ENCODE measurements around the gene PCDHGA3. TPM values are rescaled to one million over a fixed set of nuclear protein-coding genes. Genes with fewer than 3 reads are reported as not detected.
"Not testable (repeated sequence)": the region's sequence is repeated elsewhere in the genome, so short reads cannot be mapped to it uniquely, and the experiment has no call there.

PCDHGA3 gene
- total RNA-seq, 1 donor from 2014 or later = 4.1 TPM

- FAIRE-seq; DNase-seq (ENCODE audit: low spot score in 2 of 2): not testable (repeated sequence)
Measured at GRCh38 chr5:141375444-141376155, 32.0 kb downstream of the PCDHGA3 start.

GRCh38 chr5:141382469-141383294 lies 39.1 kb downstream of the PCDHGA3 start, which contains the start of gene PCDHGA7:
Gene PCDHGA7, plus strand, starts transcription at chr5:141382742. Its CDS starts 158 bp downstream, at chr5:141382900.
- DNase-seq (ENCODE audit: low spot score in 2 of 2) (no peak), FAIRE-seq (no peak)

DNA sequence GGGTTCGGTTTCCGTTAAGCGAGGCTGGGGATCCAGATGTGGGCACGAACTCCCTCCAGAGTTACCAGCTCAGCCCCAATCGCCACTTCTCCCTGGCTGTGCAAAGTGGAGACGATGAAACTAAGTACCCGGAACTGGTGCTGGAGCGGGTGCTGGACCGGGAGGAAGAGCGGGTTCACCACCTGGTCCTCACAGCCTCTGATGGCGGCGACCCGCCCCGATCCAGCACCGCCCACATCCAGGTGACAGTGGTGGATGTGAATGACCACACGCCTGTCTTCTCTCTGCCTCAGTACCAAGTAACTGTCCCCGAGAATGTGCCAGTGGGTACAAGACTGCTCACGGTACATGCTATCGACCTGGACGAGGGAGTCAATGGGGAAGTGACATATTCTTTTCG lies 39.7 kb downstream of the PCDHGA3 start:
- DNase-seq (ENCODE audit: low spot score in 2 of 2) (no peak), FAIRE-seq (no peak)

DNA sequence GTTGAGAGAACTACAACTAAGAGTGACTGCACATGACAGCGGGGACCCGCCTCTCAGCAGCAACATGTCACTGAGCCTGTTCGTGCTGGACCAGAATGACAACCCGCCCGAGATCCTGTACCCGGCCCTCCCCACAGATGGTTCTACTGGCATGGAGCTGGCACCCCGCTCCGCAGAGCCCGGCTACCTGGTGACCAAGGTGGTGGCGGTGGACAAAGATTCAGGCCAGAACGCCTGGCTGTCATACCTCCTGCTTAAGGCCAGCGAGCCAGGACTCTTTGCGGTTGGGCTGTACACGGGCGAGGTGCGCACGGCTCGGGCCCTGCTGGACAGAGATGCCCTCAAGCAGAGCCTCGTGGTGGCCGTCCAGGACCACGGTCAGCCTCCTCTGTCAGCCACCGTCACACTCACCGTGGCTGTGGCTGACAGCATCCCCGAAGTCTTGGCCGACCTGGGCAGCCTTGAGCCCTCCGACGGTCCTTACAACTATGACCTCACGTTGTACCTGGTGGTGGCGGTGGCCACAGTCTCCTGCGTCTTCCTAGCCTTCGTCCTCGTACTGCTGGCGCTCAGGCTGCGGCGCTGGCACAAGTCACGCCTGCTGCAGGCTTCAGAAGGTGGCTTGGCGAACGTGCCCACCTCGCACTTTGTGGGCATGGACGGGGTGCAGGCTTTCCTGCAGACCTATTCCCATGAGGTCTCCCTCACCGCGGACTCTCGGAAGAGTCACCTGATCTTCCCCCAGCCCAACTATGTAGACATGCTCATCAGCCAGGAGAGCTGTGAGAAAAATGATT lies 41.0 kb downstream of the PCDHGA3 start:
- DNase-seq (ENCODE audit: low spot score in 2 of 2) (no peak), FAIRE-seq (no peak)

GRCh38 chr5:141387557-141388311 lies 44.1 kb downstream of the PCDHGA3 start, which contains the start of gene PCDHGB4:
Gene PCDHGB4, plus strand, starts transcription at chr5:141387698. Its CDS starts 187 bp downstream, at chr5:141387885.
- FAIRE-seq; DNase-seq (ENCODE audit: low spot score in 2 of 2): not testable (repeated sequence)

- DNase-seq (ENCODE audit: low spot score in 2 of 2) (no peak), FAIRE-seq (no peak)
Measured at GRCh38 chr5:141388661-141389060, 45.0 kb downstream of the PCDHGA3 start.

DNA sequence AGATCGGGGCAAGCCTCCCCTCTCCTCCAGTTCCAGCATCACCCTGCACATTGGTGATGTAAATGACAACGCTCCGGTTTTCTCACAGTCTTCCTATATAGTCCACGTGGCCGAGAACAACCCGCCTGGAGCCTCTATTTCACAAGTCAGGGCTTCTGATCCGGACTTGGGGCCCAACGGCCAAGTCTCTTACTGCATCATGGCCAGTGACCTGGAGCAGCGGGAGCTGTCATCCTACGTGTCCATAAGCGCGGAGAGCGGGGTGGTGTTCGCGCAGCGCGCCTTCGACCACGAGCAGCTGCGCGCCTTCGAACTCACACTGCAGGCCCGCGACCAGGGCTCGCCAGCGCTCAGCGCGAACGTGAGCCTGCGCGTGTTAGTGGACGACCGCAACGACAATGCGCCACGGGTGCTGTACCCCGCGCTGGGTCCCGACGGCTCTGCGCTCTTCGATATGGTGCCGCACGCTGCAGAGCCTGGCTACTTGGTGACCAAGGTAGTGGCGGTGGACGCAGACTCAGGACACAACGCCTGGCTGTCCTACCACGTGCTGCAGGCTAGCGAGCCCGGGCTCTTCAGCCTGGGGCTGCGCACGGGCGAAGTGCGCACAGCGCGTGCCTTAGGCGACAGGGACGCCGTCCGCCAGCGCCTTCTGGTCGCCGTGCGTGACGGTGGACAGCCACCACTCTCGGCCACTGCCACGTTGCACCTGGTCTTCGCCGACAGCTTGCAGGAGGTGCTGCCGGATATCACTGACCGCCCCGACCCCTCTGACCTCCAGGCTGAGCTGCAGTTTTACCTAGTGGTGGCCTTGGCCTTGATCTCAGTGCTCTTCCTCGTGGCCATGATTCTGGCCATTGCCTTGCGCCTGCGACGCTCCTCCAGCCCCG lies 45.8 kb downstream of the PCDHGA3 start:
- FAIRE-seq (no peak), DNase-seq (ENCODE audit: low spot score in 2 of 2) (no peak)

- no peak for FAIRE-seq
- DNase-seq (ENCODE audit: low spot score in 2 of 2) = no peak
Measured at GRCh38 chr5:141392429-141393198, 49.0 kb downstream of the PCDHGA3 start, which contains the start of gene PCDHGA8. Gene PCDHGA8, plus strand, starts transcription at chr5:141392633. Its CDS starts 181 bp downstream, at chr5:141392814.

- no peak for DNase-seq (ENCODE audit: low spot score in 2 of 2)
- FAIRE-seq = no peak
Measured at GRCh38 chr5:141393267-141393666, 49.6 kb downstream of the PCDHGA3 start.

DNA sequence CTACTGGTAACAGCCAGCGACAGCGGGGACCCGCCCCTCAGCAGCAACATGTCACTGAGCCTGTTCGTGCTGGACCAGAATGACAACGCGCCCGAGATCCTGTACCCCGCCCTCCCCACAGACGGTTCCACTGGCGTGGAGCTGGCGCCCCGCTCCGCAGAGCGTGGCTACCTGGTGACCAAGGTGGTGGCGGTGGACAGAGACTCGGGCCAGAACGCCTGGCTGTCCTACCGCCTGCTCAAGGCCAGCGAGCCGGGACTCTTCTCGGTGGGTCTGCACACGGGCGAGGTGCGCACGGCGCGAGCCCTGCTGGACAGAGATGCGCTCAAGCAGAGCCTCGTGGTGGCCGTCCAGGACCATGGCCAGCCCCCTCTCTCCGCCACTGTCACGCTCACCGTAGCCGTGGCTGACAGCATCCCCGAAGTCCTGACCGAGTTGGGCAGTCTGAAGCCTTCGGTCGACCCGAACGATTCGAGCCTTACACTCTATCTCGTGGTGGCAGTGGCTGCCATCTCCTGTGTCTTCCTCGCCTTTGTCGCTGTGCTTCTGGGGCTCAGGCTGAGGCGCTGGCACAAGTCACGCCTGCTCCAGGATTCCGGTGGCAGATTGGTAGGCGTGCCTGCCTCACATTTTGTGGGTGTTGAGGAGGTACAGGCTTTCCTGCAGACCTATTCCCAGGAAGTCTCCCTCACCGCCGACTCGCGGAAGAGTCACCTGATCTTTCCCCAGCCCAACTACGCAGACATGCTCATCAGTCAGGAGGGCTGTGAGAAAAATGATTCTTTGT lies 51.0 kb downstream of the PCDHGA3 start:
- FAIRE-seq; DNase-seq (ENCODE audit: low spot score in 2 of 2): not testable (repeated sequence)

Other genes with a start within 250 kb of the PCDHGA3 start
- gene PCDHB2, start 249.2 kb upstream of the PCDHGA3 start, total RNA-seq = 13.0 TPM
- 11.0 TPM for gene PCDHB3, start 243.4 kb upstream of the PCDHGA3 start, total RNA-seq
- 4.5 TPM for gene PCDHB4, start 222.0 kb upstream of the PCDHGA3 start, total RNA-seq
- gene PCDHB5, start 208.6 kb upstream of the PCDHGA3 start, total RNA-seq = 7.3 TPM
- gene PCDHB6, start 193.8 kb upstream of the PCDHGA3 start, total RNA-seq = 3.3 TPM
- gene PCDHB7, start 171.2 kb upstream of the PCDHGA3 start, total RNA-seq = 9.8 TPM
- gene PCDHB8, start 166.0 kb upstream of the PCDHGA3 start, total RNA-seq = 7.7 TPM
- gene PCDHB16, start 161.4 kb upstream of the PCDHGA3 start, total RNA-seq = 5.3 TPM
- gene PCDHB9, start 156.7 kb upstream of the PCDHGA3 start, total RNA-seq = 4.9 TPM
- gene PCDHB10, start 151.5 kb upstream of the PCDHGA3 start, total RNA-seq = 13.9 TPM
- 13.0 TPM for gene PCDHB11, start 144.2 kb upstream of the PCDHGA3 start, total RNA-seq
- 12.6 TPM for gene PCDHB12, start 135.1 kb upstream of the PCDHGA3 start, total RNA-seq
- gene PCDHB13, start 129.9 kb upstream of the PCDHGA3 start, total RNA-seq = 6.1 TPM
- 12.6 TPM for gene PCDHB14, start 120.5 kb upstream of the PCDHGA3 start, total RNA-seq
- 18.3 TPM for gene PCDHB15, start 98.4 kb upstream of the PCDHGA3 start, total RNA-seq
- gene SLC25A2, start 39.8 kb upstream of the PCDHGA3 start, total RNA-seq = not detected
- gene TAF7, start 23.0 kb upstream of the PCDHGA3 start, total RNA-seq = 119 TPM
- 3.3 TPM for gene PCDHGA1, start 13.3 kb upstream of the PCDHGA3 start, total RNA-seq
- 4.5 TPM for gene PCDHGA2, start 5.1 kb upstream of the PCDHGA3 start, total RNA-seq
- gene PCDHGB1, start 6.3 kb downstream of the PCDHGA3 start, total RNA-seq = 6.1 TPM
- gene PCDHGA4, start 11.2 kb downstream of the PCDHGA3 start, total RNA-seq = 5.7 TPM
- 6.1 TPM for gene PCDHGB2, start 16.2 kb downstream of the PCDHGA3 start, total RNA-seq
- 5.7 TPM for gene PCDHGA5, start 20.3 kb downstream of the PCDHGA3 start, total RNA-seq
- gene PCDHGB3, start 26.4 kb downstream of the PCDHGA3 start, total RNA-seq = 8.2 TPM
- gene PCDHGA6, start 30.1 kb downstream of the PCDHGA3 start, total RNA-seq = 9.0 TPM
- 4.9 TPM for gene PCDHGA7, start 38.9 kb downstream of the PCDHGA3 start, total RNA-seq
- gene PCDHGB4, start 43.9 kb downstream of the PCDHGA3 start, total RNA-seq = 8.6 TPM
- 5.7 TPM for gene PCDHGA8, start 48.8 kb downstream of the PCDHGA3 start, total RNA-seq
- 13.0 TPM for gene PCDHGB5, start 54.1 kb downstream of the PCDHGA3 start, total RNA-seq
- gene PCDHGA9, start 58.9 kb downstream of the PCDHGA3 start, total RNA-seq = 6.9 TPM
- 9.8 TPM for gene PCDHGB6, start 64.2 kb downstream of the PCDHGA3 start, total RNA-seq
- gene PCDHGA10, start 69.2 kb downstream of the PCDHGA3 start, total RNA-seq = 9.8 TPM
- 10.6 TPM for gene PCDHGB7, start 73.8 kb downstream of the PCDHGA3 start, total RNA-seq
- gene PCDHGA11, start 77.2 kb downstream of the PCDHGA3 start, total RNA-seq = 10.6 TPM
- 3.7 TPM for gene PCDHGA12, start 86.7 kb downstream of the PCDHGA3 start, total RNA-seq
- gene PCDHGC3, start 132.1 kb downstream of the PCDHGA3 start, total RNA-seq = 20.8 TPM
- gene PCDHGC4, start 141.2 kb downstream of the PCDHGA3 start, total RNA-seq = 65.2 TPM
- gene PCDHGC5, start 145.3 kb downstream of the PCDHGA3 start, total RNA-seq = 4.9 TPM